ENCODE results near the gene EFL1. TPM values are rescaled to one million over a fixed set of nuclear protein-coding genes. Genes with fewer than 3 reads are reported as not detected.
A peak's percentile ranks its signal among the peaks of the same experiment; 100 is the strongest.

The EFL1 gene
- total and polyA plus RNA-seq, 2 of the 4 experiments (the other 2 are of a cell fraction) = 10.1 to 24.6 TPM

GRCh38 chr15:82081914-82082762 is 180.4 kb downstream of the EFL1 start (continued):
- TF ChIP-seq, protein P1, sequence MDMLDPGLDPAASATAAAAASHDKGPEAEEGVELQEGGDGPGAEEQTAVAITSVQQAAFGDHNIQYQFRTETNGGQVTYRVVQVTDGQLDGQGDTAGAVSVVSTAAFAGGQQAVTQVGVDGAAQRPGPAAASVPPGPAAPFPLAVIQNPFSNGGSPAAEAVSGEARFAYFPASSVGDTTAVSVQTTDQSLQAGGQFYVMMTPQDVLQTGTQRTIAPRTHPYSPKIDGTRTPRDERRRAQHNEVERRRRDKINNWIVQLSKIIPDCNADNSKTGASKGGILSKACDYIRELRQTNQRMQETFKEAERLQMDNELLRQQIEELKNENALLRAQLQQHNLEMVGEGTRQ (IDR thresholded peaks at IDR 0.05; ENCODE audit: low read depth, low read length) = peak; percentile 75
- TF ChIP-seq MAFK (IDR thresholded peaks at IDR 0.05; ENCODE audit: low read depth, low read length) = no peak

DNA sequence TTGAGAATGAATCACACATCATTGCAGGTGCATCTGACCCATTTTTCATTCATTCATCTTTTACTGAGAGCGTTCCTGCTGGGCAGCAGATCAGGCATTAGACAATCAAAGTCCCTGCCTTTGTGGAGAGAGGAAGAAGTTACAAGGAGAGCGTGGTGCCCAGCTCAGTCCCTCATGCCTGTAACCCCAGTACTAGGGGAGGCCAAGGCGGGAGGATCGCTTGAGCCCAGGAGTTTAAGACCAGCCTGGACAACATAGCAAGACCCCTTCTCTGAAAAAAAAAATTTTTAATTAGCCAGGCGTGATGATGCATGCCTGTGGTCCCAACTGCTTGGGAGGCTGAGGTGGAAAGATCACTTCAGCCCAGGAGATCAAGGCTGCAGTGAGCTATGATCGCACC is 181.8 kb downstream of the EFL1 start:
- ChIA-PET POLR2A (ENCODE audit: unreplicated experiment) (no interaction called here), CTCF (interaction anchor here (1.5 kb wide), 1 partner anchor 27 kb away, joined by 4 read pairs; no protein-coding TSS in a partner anchor)
- peak overlapping the region; percentile 66 for H4K91ac ChIP-seq (ENCODE audit: insufficient read depth, low read depth, low read length)
- H3K4me3 ChIP-seq (ENCODE audit: insufficient read depth, low read depth, low read length) = no peak overlapping the region
- H2BK5ac ChIP-seq (ENCODE audit: low read depth, low read length, poor library complexity, severe bottlenecking) = no peak overlapping the region
- no peaks in the 10 kb centered on the region for H3K27me3 ChIP-seq (ENCODE audit: control insufficient read depth, insufficient read depth, low read length)
- in situ Hi-C loops (cut with MboI; ENCODE audit: low sequenced_read_pairs) = no loop called here
- peak overlapping the region; percentile 41; the same call in 1 of the 2 replicates for H2AK5ac ChIP-seq (ENCODE audit: low read depth, low read length)
- no peak overlapping the region for H2AK9ac ChIP-seq (replicated peaks; ENCODE audit: low read depth, low read length, poor library complexity)
- H2AFZ ChIP-seq (replicated peaks; ENCODE audit: low read length, poor library complexity) = no peak overlapping the region
- peaks cover 8% of the 10 kb centered on the region for H3K4me1 ChIP-seq (ENCODE audit: control insufficient read depth, insufficient read depth, low read length)
- no peak overlapping the region for H4K8ac ChIP-seq (ENCODE audit: low read depth in 2 of 2, low read length in 2 of 2)
- no peak overlapping the region for H3K14ac ChIP-seq (replicated peaks; ENCODE audit: low read depth, low read length)
- intact Hi-C loops (cut with micrococcal nuclease) = no loop called here
- H2BK20ac ChIP-seq (ENCODE audit: low read depth, low read length) = no peak overlapping the region
- H3K23ac ChIP-seq (ENCODE audit: low read depth, low read length) = no peak overlapping the region
- H3K36me3 ChIP-seq (ENCODE audit: control insufficient read depth, insufficient read depth, low read length) = no peaks in the 10 kb centered on the region
- no peaks in the 10 kb centered on the region for H3K79me1 ChIP-seq (ENCODE audit: low read depth in 1 of 2, low read length in 2 of 2)
- no peak overlapping the region for H3K18ac ChIP-seq (ENCODE audit: low read depth, low read length)
- no peak for DNase-seq
- no peak overlapping the region for H3K4me2 ChIP-seq (ENCODE audit: low read depth, low read length)
- no peak overlapping the region for H3K9ac ChIP-seq (ENCODE audit: low read depth, low read length)
- dilution Hi-C loops (cut with HindIII; ENCODE audit: low sequenced_read_pairs, unreplicated experiment) = no loop called here
- H3K9me3 ChIP-seq (ENCODE audit: control insufficient read depth, insufficient read depth, low read length) = no peaks in the 10 kb centered on the region
- WGBS, 2 experiments (ENCODE audit: extremely low coverage in 2 of 2, insufficient read length in 1 of 2) = 88% methylated on average over 1 of the region's 6 CpGs; no CpG with 5 or more reads in 1 of the 2 experiments
- H4K20me1 ChIP-seq (ENCODE audit: insufficient read depth, low read length) = no peaks in the 10 kb centered on the region
- H2BK120ac ChIP-seq (ENCODE audit: low read depth, low read length) = peak overlapping the region; percentile 35; the same call in 1 of the 2 replicates
- peak overlapping the region; percentile 48; the same call in 1 of the 2 replicates for H4K5ac ChIP-seq (ENCODE audit: low read depth, low read length)
- H3K4ac ChIP-seq (ENCODE audit: low read depth, low read length) = peak overlapping the region; percentile 18; the same call in 1 of the 2 replicates
- BruUV-seq (replicated peaks) = no TSS peak
- H2BK15ac ChIP-seq (ENCODE audit: low read depth, low read length) = peak overlapping the region; percentile 15; the same call in 1 of the 3 replicates
- no peak for ATAC-seq (ENCODE audit: low read depth)
- H3K9me1 ChIP-seq (ENCODE audit: insufficient read depth, low read length) = peaks cover 8% of the 10 kb centered on the region
- H3K56ac ChIP-seq (ENCODE audit: extremely low read depth, insufficient read depth, low read length) = no peak overlapping the region
- H3K27ac ChIP-seq (ENCODE audit: insufficient read depth, low read length) = no peak overlapping the region
- no peak for TF ChIP-seq NFE2L2 (IDR thresholded peaks at IDR 0.05; ENCODE audit: low read depth, low read length)
- TF ChIP-seq RAD21 (IDR thresholded peaks at IDR 0.05; ENCODE audit: low read length) = no peak
- TF ChIP-seq, protein P2, sequence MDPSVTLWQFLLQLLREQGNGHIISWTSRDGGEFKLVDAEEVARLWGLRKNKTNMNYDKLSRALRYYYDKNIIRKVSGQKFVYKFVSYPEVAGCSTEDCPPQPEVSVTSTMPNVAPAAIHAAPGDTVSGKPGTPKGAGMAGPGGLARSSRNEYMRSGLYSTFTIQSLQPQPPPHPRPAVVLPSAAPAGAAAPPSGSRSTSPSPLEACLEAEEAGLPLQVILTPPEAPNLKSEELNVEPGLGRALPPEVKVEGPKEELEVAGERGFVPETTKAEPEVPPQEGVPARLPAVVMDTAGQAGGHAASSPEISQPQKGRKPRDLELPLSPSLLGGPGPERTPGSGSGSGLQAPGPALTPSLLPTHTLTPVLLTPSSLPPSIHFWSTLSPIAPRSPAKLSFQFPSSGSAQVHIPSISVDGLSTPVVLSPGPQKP (IDR thresholded peaks at IDR 0.05; ENCODE audit: borderline replicate concordance, low read depth, low read length) = no peak
- TF ChIP-seq BHLHE40 (IDR thresholded peaks at IDR 0.05; ENCODE audit: low read depth, low read length) = no peak
- no peak for TF ChIP-seq MAFK (IDR thresholded peaks at IDR 0.05; ENCODE audit: low read depth, low read length)
- no peak for TF ChIP-seq SMC3 (IDR thresholded peaks at IDR 0.05; ENCODE audit: low read depth, low read length)
- no peak for TF ChIP-seq CTCF (conservative IDR thresholded peaks at IDR 0.05; ENCODE audit: low read depth, low read length)
- TF ChIP-seq, protein P1 (IDR thresholded peaks at IDR 0.05; ENCODE audit: low read depth, low read length) = no peak
- TF ChIP-seq CHD1 (IDR thresholded peaks at IDR 0.05; ENCODE audit: low read depth, low read length) = no peak
